Activated CD4-positive, alpha-beta T cell treated with anti-CD3 and anti-CD28 coated beads for 36 hours (primary cell): ENCODE results near the gene SCG5. TPM values are rescaled to one million over a fixed set of nuclear protein-coding genes. Genes with fewer than 3 reads are reported as not detected.

Source experiments
- ATAC-seq: fragments of 200-7000 bp; cut with Tn5 transposase; one replicate; pipeline ENCODE4 v1.10.0; 2021; ENCODE audit warnings: mild to moderate bottlenecking, moderate library complexity
- CTCF ChIA-PET: fragments of 350-600 bp; sonication (Branson Sonifier 250); formaldehyde crosslinking; loops from one replicate; lab custom pipeline; 2021; ENCODE audit warnings: antibody characterized with exemption; lab: Charles Lee
- POLR2A ChIA-PET: fragments of 350-600 bp; sonication (Branson Sonifier 250); formaldehyde crosslinking; loops from one replicate; lab custom pipeline; 2021; ENCODE audit warnings: antibody characterized with exemption, inconsistent platforms; lab: Charles Lee
- DNase-seq: peaks from one replicate; pipeline ENCODE4 v3.0.0-alpha.2; 2020
- H3K27ac Mint-ChIP-seq: one replicate; pipeline ENCODE4 v1.8.0; 2021; ENCODE audit warnings: mixed read lengths
- H3K27me3 Mint-ChIP-seq: one replicate; pipeline ENCODE4 v1.8.0; 2021; ENCODE audit warnings: mixed read lengths
- H3K36me3 Mint-ChIP-seq: one replicate; pipeline ENCODE4 v1.8.0; 2021; ENCODE audit warnings: low read depth, mixed read lengths
- H3K4me1 Mint-ChIP-seq: one replicate; pipeline ENCODE4 v1.8.0; 2021; ENCODE audit warnings: mixed read lengths
- H3K4me3 Mint-ChIP-seq: one replicate; pipeline ENCODE4 v1.8.0; 2021; ENCODE audit warnings: mild to moderate bottlenecking, moderate library complexity, mixed read lengths
- H3K9me3 Mint-ChIP-seq: one replicate; pipeline ENCODE4 v1.8.0; 2021; ENCODE audit warnings: low read depth, mixed read lengths
- intact Hi-C, 2 experiments: fragments of 100-400 bp; cut with DNase I in 1 of 2; cut with micrococcal nuclease in 1 of 2; formaldehyde crosslinking; loops; one replicate each; pipeline versions ENCODE4 v1.14.2 to v1.15.1; 2022 to 2024; cut with DNase I, micrococcal nuclease
- total RNA-seq, 2 experiments: library from RNA; stranded (reverse); gene quantifications; one replicate each; pipeline ENCODE4 v1.2.3, GENCODE V29; 2021

Gene SCG5
- total RNA-seq, 2 experiments from 2014 or later, result 0.91 to 1.2 TPM

DNA sequence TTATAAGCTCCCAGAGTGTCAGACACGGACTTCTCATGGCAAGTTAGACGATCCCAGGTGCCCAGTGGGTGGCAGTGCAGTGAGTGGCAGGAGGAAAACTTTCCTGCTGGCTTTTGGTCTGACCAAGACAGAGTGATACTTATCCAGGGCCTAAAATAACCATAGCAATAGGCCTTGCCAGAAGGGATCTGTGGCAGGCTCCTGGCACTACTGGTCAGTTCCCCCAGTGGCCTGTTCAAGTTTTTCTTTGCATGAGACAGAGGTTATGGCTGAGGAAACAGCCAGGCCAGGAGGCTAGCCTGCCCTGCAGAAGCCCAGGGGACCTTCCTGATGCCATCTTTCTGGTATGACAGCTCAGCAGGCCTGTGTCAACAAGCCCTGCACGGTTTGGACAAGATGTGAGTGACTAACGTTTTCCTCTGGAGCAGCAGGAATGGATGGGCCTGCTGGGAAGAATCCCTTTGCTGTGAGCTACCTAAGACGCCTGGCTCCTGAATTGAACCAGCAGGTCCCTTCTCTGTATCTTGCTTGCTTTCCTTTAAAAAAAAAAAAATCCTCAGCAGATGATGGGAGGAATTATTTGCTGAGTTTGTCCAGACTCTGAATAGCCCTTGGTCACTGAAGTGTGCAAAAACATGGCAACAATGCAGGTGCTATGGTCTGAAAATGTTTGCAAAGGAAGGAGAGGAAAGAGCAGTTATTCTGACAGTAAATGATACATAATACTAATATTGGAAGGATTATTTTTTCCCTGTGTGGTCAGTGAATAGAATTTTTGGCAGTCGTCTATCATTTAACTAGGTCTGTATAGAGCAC is 18.0 kb downstream of the SCG5 start:
- ChIA-PET CTCF (interaction anchor here (1.3 to 1.5 kb wide), 2 partner anchors 9 to 11 kb away, joined by 4 to 6 read pairs; no protein-coding TSS in a partner anchor), POLR2A (interaction anchor here (0.6 kb wide), 1 partner anchor 24 kb away, joined by 3 read pairs; no protein-coding TSS in a partner anchor)

GRCh38 chr15:32663671-32664070 is 22.2 kb downstream of the SCG5 start:
- Mint-ChIP-seq H3K9me3 (no peaks in the 10 kb centered on the region), H3K27me3 (no peaks in the 10 kb centered on the region), H3K36me3 (no peaks in the 10 kb centered on the region), H3K27ac (no peak overlapping the region), H3K4me1 (peaks cover 4% of the 10 kb centered on the region), H3K4me3 (no peak overlapping the region)
- ChIA-PET CTCF (interaction anchor here (1.0 to 2.1 kb wide), 4 partner anchors 272 to 334 kb away, joined by 3 to 20 read pairs (median 8); no protein-coding TSS in a partner anchor), POLR2A (no interaction called here)
- intact Hi-C loops, result loop anchor here (2.0 to 10.0 kb wide), 4 partner anchors 179 to 471 kb away; no protein-coding TSS in a partner anchor
- ATAC-seq (no peak), DNase-seq (no peak)

More for the DNA sequence above, 18.0 kb downstream of the SCG5 start:
- H3K36me3 Mint-ChIP-seq, result peaks cover 2% of the 10 kb centered on the region
- no peak overlapping the region for H3K4me3 Mint-ChIP-seq
- H3K27ac Mint-ChIP-seq, result no peak overlapping the region
- intact Hi-C loops, result loop anchor here in 1 of 2 experiments (5.0 to 10.0 kb wide), 3 partner anchors 183 to 475 kb away; no protein-coding TSS in a partner anchor
- H3K9me3 Mint-ChIP-seq, result no peaks in the 10 kb centered on the region
- DNase-seq, result no peak
- ATAC-seq, result no peak
- H3K27me3 Mint-ChIP-seq, result no peaks in the 10 kb centered on the region
- peaks cover 11% of the 10 kb centered on the region for H3K4me1 Mint-ChIP-seq

GRCh38 chr15:32664796-32665195 is 23.3 kb downstream of the SCG5 start:
- Mint-ChIP-seq H3K9me3 (no peaks in the 10 kb centered on the region), H3K4me3 (no peak overlapping the region), H3K36me3 (no peaks in the 10 kb centered on the region), H3K4me1 (peaks cover 4% of the 10 kb centered on the region), H3K27ac (no peak overlapping the region), H3K27me3 (no peaks in the 10 kb centered on the region)
- DNase-seq (no peak), ATAC-seq (no peak)
- intact Hi-C loops, result loop anchor here in 1 of 2 experiments (5.0 to 10.0 kb wide), 3 partner anchors 178 to 470 kb away; no protein-coding TSS in a partner anchor
- ChIA-PET POLR2A (no interaction called here), CTCF (interaction anchor here (0.7 to 1.5 kb wide), 2 partner anchors 9 to 139 kb away, joined by 3 to 6 read pairs; no protein-coding TSS in a partner anchor)

GRCh38 chr15:32667321-32667720 is 25.8 kb downstream of the SCG5 start:
- POLR2A ChIA-PET, result no interaction called here
- Mint-ChIP-seq H3K36me3 (no peaks in the 10 kb centered on the region), H3K27ac (no peak overlapping the region), H3K9me3 (no peaks in the 10 kb centered on the region), H3K4me3 (no peak overlapping the region), H3K27me3 (no peaks in the 10 kb centered on the region), H3K4me1 (peaks cover 4% of the 10 kb centered on the region)
- ATAC-seq (no peak), DNase-seq (no peak)
- intact Hi-C loops, result loop anchor here in 1 of 2 experiments (10.0 kb wide), 1 partner anchor 467 kb away; no protein-coding TSS in a partner anchor
- CTCF ChIA-PET, result interaction anchor here (0.6 kb wide), 1 partner anchor 525 kb away, joined by 3 read pairs; no protein-coding TSS in a partner anchor

DNA sequence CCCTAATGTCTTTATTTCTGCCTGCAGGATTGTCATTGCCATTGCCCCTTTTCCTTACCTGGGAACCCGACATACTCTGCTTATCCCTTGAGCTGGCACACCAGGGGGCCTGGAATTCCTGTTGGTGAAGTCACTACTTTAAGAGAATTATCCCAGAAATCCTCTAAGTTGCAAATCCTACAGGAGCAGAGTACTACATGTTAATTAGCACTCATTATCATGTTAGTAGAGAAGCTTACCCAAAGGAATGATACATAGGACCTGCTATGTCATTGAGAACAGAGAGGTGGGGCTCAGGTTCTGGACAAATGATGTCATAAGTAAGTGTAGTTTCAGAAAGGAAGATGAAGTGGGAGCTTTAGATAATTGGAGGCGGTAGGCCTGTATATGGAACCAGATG is 27.4 kb downstream of the SCG5 start:
- Mint-ChIP-seq H3K27ac (no peak overlapping the region), H3K9me3 (no peaks in the 10 kb centered on the region), H3K4me3 (no peak overlapping the region), H3K4me1 (no peaks in the 10 kb centered on the region), H3K36me3 (no peaks in the 10 kb centered on the region), H3K27me3 (no peaks in the 10 kb centered on the region)
- ChIA-PET CTCF (interaction anchor here (0.7 kb wide), 1 partner anchor 107 kb away, joined by 3 read pairs; no protein-coding TSS in a partner anchor), POLR2A (no interaction called here)
- DNase-seq (no peak), ATAC-seq (no peak)
- intact Hi-C loops, result loop anchor here in 1 of 2 experiments (10.0 kb wide), 1 partner anchor 466 kb away; no protein-coding TSS in a partner anchor

GRCh38 chr15:32669896-32670611 is 28.5 kb downstream of the SCG5 start:
- Mint-ChIP-seq H3K9me3 (no peaks in the 10 kb centered on the region), H3K4me1 (no peaks in the 10 kb centered on the region), H3K27ac (no peak overlapping the region), H3K27me3 (no peaks in the 10 kb centered on the region), H3K36me3 (no peaks in the 10 kb centered on the region), H3K4me3 (no peak overlapping the region)
- no peak for DNase-seq
- intact Hi-C loops, result loop anchor here in 1 of 2 experiments (10.0 kb wide), 1 partner anchor 465 kb away; no protein-coding TSS in a partner anchor
- ATAC-seq, result no peak
- ChIA-PET CTCF (interaction anchor here (0.7 to 1.2 kb wide), 2 partner anchors 12 to 106 kb away, joined by 3 to 5 read pairs; no protein-coding TSS in a partner anchor), POLR2A (no interaction called here)

DNA sequence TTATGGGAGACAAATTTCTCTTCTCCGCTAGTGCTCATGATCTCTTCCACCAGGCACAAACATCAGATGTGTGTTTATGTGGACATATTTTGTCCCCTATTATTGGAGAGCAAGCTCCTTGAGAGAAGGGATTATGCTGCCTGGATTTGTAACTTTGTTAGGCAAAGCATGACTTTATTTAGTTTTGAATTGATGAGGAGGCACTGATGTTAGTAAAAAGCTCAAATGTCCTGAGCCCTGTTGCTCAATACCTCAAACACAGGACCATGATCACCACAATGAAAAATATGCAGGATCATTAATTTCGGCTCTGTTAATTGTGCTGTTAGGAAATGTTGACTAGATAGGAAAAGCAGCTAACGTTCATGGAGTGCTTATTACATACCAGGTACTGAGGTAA is 29.1 kb downstream of the SCG5 start:
- Mint-ChIP-seq H3K27ac (no peak overlapping the region), H3K36me3 (no peaks in the 10 kb centered on the region), H3K27me3 (no peaks in the 10 kb centered on the region), H3K4me1 (no peaks in the 10 kb centered on the region), H3K4me3 (no peak overlapping the region), H3K9me3 (no peaks in the 10 kb centered on the region)
- intact Hi-C loops, result no loop called here
- ATAC-seq (no peak), DNase-seq (no peak)
- POLR2A ChIA-PET, result no interaction called here
- CTCF ChIA-PET, result interaction anchor here (1.2 kb wide), 1 partner anchor 12 kb away, joined by 5 read pairs; no protein-coding TSS in a partner anchor

DNA sequence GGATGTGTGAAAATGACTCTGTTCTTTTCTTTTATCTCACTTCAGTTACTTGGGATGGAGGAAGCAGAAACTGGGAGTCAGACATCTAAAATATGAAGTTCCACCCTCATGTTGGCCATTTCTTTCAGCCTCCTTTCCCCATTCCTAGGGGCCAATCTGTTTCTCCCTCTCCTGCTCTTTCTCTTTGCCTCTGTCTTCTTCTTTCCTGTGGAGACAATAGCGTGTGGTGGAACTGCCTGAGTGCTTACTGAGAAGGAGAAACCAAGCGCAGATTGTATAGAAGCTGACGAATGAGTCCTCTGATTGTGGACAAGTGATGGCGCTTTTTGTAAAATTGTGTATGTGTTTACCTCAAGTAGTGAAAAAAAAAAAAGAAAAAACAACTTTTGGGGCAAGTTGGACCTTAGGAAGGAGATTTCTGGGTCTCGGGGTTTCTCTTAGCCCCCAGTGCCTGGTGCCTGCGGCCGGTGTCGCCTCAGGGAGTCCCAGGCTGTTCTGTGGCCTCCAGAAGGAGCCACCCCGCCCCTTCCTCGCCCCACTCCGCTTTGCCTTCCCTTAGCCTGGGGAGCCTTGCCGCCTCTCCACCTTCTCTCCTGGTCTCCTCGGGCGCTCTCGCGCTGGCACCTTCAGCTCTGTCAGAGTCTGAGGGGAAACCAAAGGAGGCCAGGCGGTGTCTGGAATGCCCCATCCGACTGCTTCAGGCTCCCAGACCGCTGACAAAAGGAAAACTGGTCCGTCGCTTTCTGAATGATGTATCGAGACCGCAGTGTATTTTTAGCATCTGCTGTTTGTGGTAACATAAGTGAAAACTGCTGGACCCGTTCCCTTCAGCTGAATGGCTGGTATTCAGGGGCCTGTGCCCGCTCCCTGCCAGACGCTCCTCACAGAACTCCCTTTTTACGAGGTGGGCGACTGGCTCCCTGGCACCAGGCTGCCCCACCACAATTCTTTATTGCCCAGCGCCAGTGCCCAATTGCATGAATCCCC is 30.1 kb downstream of the SCG5 start:
- Mint-ChIP-seq H3K27me3 (no peaks in the 10 kb centered on the region), H3K27ac (no peak overlapping the region), H3K9me3 (no peaks in the 10 kb centered on the region), H3K36me3 (no peaks in the 10 kb centered on the region), H3K4me1 (no peaks in the 10 kb centered on the region), H3K4me3 (no peak overlapping the region)
- no peak for DNase-seq
- ChIA-PET CTCF (no interaction called here), POLR2A (no interaction called here)
- no peak for ATAC-seq
- intact Hi-C loops, result no loop called here

GRCh38 chr15:32674681-32675080 is 33.2 kb downstream of the SCG5 start:
- ATAC-seq (no peak), DNase-seq (no peak)
- H3K4me1 Mint-ChIP-seq, result no peaks in the 10 kb centered on the region
- H3K36me3 Mint-ChIP-seq, result no peaks in the 10 kb centered on the region
- POLR2A ChIA-PET, result no interaction called here
- no peaks in the 10 kb centered on the region for H3K27me3 Mint-ChIP-seq
- intact Hi-C loops, result no loop called here
- H3K9me3 Mint-ChIP-seq, result no peaks in the 10 kb centered on the region
- no peak overlapping the region for H3K27ac Mint-ChIP-seq
- H3K4me3 Mint-ChIP-seq, result no peak overlapping the region
- CTCF ChIA-PET, result interaction anchor here (0.6 kb wide), 1 partner anchor 18 kb away, joined by 3 read pairs; no protein-coding TSS in a partner anchor

DNA sequence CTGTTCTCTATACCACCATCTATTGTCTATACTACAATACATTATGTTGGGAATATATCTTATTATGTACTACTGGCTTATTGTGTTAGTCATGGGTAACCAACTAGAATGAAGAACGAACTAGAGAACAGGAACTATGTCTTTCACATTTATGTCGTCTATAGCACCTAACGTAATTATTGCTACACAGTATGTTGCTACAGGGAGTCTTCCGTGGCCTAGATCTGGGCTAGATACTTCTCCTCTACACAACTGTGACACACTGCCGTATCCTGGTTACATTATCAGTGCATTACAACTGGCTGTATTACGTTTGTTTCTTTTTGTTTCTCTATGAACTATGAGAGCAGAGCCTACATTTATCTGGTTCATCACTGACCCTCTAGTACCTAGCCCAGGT is 34.0 kb downstream of the SCG5 start:
- H3K27me3 Mint-ChIP-seq, result no peaks in the 10 kb centered on the region
- no peak overlapping the region for H3K27ac Mint-ChIP-seq
- H3K4me3 Mint-ChIP-seq, result no peak overlapping the region
- H3K36me3 Mint-ChIP-seq, result no peaks in the 10 kb centered on the region
- H3K9me3 Mint-ChIP-seq, result no peaks in the 10 kb centered on the region
- ATAC-seq (no peak), DNase-seq (no peak)
- no peaks in the 10 kb centered on the region for H3K4me1 Mint-ChIP-seq
- intact Hi-C loops, result no loop called here
- POLR2A ChIA-PET, result no interaction called here
- CTCF ChIA-PET, result interaction anchor here (0.6 to 1.0 kb wide), 2 partner anchors 18 to 111 kb away, joined by 3 to 5 read pairs; no protein-coding TSS in a partner anchor
